GM19463 (cell line): ENCODE measurements around the gene SPEG.

Source experiments
- ATAC-seq: cut with Tn5 transposase; IDR thresholded peaks from one replicate; pipeline ENCODE4 v1.9.1; 2021; ENCODE audit warnings: mild to moderate bottlenecking, moderate library complexity; ENCODE audit not compliant: unreplicated experiment

The SPEG gene

DNA sequence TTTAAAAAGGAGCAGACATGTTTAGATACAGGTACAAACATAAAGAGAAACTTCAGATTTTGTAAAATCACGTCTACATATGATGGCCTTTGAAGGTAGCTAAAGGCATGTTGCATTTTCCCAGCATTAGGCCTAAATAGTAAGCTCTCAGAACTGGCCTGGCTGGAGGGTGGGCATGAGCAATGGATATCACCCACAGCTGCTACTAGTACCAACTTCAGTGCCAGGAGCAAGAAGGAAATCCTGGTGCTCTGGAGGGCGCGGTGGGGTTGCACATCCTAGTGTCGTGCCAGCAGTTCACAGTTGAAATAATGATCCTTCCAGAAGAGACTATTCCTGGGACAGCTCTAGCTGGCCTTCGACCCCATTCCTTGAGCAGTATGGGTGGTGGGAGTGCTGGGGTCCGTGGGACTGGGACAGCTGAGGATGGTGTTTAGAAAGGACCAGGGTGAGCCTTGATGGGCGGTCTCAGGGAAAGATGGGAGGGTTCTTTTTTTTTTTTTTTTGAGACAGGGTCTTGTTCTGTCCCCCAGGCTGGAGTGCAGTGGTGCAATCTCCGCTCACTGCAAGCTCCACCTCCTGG is 11.6 kb upstream of the SPEG start:
- ATAC-seq, result no peak

DNA sequence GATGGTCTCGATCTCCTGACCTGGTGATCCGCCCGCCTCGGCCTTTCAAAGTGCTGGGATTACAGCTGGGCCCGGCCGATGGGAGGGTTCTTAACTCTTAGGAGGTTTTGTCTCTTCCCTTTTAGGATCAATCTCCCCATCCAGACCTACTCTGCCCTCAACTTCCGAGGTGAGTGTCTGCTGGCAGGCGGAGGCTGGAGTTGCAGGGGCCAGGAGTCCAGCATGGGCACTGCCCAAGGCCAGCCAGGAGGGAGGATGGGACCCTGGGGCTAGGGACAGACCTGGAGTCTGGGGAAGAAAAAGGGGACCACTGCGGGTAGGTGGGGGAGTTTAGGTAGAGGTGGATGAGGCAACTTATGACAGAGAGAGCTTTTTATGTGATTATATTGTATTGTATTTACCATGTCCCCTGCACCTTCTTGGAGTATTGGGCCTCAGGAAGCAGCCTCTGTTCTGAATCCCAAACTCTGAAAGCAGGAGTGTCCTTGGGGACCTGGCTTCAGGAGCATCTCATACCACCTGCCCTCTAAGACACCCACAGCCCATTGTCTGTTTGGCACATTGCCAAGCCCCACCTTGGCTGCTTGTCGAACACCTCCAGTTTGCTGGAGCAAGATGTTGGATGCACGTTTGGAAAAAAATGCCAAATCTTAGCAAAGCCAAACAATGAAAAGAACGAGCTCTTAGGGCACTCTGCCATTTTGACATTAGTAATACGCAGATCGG is 10.8 kb upstream of the SPEG start:
- no peak for ATAC-seq

DNA sequence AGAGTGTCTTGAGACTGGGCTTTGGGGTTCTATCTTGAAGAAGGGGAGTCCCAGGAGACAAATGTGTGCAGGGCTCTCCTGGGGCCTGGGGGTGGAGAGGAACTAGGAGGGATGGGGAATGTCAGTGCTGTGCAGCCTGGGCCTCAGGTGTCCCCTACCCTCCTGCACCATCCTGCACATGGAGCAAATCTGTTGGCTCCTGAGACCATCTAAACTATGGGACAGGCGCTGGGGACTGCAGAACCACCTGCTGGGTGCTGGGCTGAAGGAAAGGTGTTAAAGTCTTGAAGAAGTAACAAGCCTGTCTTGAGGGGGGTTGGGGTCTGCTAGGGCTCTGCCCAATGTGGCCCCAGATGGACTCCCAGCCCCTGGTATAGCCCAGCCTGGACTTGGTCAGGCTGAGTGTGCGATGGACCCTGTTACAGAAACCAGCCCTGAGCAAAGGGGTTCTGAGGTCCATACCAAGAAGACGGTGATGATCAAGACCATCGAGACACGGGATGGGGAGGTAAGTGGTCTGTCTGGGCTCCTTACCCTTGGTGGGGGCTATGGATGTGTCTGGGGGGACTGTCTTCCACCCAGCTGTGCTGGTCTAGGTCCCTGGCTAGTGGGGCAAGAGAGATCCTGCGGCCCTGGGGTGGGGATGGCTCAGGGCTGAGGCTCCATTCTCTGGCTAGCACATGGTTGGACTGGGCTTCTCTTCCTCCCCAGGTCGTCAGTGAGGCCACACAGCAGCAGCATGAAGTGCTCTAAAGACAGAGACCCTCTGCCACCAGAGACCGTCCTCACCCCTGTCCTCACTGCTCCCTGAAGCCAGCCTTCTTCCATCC is 9.2 kb upstream of the SPEG start:
- ATAC-seq, result no peak

DNA sequence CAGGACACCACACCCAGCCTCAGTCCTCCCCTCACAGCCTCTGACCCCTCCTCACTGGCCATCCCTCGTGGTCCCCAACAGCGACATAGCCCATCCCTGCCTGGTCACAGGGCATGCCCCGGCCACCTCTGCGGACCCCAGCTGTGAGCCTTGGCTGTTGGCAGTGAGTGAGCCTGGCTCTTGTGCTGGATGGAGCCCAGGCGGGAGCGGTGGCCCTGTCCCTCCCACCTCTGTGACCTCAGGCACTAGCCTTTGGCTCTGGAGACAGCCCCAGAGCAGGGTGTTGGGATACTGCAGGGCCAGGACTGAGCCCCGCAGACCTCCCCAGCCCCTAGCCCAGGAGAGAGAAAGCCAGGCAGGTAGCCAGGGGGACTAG is 8.6 kb upstream of the SPEG start:
- no peak for ATAC-seq

DNA sequence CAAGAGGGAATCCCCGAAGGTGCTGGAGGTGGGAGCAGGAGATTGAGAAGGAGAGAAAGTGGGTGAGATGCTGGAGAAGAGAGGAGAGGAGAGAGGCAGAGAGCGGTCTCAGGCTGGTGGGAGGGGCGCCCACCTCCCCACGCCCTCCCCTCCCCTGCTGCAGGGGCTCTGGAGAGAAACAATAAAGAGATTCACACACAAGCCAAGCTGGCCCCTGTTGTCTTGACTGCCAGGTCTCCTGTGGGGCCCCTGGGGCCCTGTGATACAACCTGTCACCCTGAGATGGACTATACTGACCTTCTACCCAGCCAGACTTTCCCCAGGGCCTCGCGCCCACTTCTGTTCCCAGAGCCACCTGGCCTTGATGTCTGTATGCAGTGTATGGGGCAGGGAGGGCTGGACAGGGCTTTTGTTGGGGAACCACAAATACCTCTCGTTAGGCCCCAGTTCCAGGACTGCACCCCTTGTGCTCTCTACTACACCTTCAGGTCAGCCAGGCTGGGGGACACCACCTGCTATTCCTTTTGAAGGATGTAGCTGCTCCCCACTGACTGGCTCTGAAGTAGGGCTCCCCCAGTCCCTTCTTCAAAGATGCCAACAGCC is 8.0 kb upstream of the SPEG start:
- no peak for ATAC-seq

DNA sequence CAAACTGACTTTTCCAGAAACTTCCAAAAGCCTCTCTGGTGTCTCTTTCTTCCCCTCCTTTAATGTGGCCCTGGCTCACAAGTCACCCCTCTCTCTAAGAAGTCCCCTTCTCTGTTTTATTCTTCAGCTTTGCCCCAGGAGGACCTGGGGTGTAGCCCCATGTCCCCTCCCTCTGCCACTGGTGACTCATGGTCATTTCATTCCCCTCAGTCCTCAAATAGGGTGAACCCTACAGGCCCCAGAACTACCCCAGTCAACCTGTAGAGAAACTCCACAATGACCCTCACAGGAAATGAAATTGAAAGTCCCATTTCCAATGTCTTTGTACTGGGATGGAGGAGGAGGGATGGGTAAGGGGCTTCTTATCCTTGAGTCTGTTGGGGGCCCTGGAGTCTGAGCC is 6.2 kb upstream of the SPEG start:
- no peak for ATAC-seq

DNA sequence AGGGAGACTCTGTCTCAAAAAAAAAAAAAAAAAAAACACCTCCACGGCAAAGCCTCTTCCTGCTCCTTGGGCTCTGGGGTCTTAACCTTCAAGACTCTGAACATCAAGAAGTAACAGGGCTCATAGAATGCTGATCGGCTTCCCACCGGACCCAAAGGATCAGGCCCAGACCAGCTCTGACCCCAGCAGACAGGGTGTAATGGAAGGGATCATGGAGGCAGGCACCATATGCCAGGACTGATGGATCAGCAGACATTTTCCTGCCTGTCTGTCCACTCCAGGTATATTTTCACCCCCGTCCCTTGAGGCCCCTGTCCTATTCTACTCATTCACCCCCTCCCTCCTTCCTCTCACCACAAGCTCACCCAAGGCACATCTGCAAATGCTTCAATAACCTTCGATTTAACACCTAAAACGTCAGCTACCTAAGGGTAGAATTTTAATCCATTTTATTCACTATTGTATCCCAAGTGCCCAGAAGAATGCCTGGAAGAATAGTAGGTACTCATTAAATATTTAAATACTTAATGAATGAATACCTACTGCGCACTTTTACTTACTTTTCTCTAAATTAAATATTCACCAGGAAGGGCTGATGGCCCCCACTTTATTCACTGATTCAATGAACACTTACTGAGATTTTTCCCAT is 4.6 kb upstream of the SPEG start:
- ATAC-seq, result no peak

DNA sequence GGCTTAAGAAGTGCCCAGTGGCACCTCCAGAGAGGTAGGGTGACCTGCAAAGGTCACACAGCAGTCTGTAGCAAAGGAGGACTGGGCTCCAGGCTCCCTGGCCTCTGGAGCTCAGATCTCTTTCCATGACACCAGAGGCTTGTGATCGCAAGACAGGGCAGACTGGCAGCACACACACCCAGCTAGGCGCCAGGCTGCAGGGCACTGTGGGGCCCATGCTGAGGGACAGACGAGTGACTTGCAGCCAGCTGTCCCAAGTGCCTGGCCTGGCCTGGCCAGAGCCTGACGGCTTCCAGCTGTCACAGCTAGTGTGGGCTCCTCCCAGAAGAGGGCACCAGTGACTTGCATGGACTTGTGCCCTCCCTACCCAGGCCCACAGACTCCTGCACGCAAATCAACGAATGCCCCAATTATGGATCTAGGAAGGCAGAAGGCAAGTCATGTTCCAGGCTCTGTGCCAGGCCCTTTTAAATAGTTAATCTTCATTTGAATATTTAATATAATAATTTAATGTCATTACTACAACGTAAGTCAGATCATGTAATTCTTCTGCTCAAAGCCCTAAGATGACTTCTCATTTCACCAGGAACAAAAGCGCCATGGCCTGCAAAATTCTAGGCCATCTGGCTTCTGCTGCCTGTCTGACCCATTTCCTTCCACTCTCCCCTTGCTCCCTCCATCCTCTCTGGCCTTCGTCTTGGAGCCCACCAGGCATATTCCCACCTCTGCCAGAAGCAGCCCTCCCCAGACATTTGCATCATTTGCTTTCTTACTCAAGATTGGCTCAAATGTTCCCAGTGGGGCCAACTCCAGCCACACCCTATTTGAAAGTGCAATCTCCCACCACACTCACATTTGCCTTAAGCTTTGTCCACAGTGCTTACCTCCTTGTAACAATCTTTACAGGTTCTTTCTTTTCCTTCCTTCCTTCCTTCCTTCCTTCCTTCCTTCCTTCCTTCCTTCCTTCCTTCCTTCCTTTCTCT is 3.7 kb upstream of the SPEG start:
- no peak for ATAC-seq

DNA sequence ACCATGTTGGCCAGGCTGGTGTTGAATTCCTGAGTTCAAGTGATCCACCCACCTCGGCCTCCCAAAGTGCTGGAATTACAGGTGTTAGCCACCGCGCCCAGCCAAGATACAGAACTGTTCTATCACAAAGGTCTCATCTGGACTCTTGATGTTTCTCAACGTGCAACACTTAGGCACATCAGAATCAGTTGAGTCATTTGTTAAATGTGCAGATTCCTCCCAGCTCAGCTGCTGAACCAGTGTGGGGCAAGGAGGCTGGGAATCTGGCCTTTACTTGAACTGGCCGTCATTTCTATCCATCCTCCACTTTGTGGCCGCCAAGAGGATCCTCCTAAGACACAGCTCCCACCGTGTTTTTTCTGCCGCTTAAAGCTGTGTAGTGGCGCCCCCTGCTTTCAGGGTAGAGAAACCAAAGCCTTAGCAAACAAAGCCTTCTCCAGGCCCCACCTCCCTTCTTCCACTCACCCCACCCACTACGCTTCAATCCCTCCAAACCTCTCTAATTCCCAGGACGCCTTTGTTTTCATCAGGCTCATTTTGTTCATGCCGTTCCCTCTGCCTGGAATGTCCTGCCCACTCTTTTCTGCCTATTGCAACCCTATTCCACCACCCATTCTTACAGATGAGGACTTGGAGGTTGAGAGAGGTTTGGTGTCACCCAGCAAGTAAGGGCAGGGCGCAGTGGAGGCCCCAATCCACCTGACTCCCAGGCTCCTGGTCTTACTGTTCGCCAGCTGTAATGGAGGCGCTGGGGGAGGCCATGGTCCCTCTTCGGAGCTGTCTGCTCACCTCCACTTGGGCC is 776 bp upstream of the SPEG start:
- ATAC-seq, result no peak

DNA sequence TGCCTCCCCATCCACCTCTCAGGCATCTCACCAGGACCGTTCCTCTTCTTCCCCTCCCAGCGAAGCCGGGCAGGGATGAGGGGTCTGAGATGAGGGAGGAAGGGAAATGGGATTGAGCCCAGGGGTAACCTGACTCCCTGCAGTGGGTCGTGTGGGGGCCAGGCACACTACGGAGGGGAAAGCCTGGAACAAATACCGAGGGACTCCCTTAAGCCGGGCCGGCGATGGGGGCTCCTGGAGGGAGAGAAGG is 250 bp upstream of the SPEG start:
- ATAC-seq, result no peak

DNA sequence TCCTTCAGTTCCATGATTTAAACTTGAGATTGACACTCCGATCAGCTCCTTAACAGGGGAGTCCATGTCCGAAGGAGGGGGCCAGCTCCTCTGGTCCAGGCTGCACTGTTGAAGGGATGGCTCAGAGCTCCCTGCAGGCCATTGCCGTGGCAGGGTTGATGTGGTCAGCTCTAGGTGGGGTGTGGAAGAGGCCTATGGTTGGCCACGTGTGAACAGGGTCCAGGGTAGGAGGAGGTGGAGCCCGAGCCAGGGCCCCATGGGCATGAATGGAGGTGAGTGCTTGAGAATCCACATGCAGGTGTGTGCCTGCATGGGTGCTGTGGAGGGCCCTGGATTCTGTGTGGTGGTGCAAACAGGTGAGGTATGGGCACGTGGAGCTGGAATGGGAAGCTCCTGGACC is 1.1 kb downstream of the SPEG start:
- ATAC-seq, result no peak

DNA sequence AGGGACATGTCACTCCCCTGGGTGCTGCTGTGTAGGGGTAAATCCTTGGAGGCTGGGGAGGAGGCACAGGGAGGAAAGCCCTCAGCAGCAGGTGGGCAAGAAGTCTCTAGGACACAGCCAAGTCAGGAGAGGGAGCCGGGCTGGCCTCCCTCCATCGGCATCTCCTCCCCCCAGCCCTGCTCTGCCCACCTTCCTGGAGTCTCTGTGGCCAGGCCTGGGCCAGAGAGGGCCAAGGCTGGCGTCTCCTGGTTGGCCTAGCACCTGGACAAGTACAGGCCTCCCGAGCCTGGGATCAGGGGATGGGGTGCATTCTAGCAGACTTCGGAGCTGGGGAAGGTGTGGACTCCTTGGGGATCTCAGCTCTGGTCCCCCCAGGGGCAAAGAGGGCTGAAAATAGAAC is 1.8 kb downstream of the SPEG start:
- ATAC-seq, result no peak

DNA sequence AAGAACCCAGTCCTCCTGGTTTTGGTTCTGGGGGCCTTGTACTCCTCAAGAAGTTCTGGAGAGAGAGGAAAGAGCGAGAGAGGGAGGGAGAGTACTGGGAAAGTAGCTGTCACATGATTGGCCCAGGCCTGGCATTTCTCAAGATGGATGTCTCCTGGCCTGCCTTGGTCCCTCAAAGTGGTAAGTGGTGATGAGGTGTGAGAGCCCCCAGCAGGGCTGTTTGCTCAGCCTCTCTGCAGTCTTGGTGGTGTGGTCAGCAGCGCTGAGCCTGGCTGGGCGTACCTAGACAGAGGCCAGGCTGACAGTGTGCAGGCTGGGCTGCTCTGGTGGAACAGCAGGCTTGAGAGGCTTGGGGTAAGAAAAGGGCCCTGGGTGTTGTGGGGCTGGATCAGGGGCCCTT is 2.5 kb downstream of the SPEG start:
- ATAC-seq, result no peak

DNA sequence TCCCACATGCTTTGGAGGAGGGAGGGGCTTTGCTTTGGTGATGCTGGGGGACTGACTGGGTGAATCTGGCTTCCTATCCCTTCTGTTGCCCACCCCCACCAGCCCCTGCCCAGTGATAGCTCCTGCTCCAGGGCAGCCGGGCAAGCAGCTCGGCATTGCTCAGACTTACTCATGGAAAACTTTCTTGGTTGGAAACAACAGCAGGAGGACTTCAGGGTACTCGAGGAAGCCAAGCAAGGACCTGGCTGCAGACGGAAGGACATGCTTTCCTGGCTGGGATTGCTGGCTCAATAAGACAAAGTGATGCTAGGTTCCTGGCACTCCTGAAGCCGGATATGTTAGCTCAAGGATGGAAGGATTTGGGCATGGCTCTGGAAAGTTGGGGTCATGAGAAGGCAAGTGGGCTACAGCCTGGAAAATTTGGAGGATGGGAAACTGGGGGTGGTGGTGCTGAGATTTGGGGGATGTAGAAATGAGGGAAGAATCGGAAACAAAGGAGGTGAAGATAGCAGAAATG is 3.1 kb downstream of the SPEG start:
- ATAC-seq, result no peak

DNA sequence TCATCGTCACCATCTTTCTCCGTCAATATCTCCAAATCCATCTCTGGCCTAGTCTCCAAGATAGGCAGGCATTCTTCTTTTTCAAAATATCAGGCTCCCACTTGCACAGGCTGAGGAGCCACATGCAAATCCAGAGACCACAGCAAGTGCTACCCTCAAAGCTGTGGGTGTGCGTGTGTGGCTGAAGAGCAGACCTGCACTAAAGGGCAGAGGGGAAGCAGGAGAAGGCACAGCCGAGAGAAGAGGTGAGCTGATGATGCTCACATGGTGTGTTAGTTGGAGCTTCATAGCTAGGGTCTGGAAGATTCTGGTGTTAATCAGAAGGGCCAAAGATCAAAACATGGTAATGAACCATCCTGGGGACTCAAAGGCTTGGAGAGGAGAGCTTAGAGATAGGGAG is 3.8 kb downstream of the SPEG start:
- no peak for ATAC-seq

DNA sequence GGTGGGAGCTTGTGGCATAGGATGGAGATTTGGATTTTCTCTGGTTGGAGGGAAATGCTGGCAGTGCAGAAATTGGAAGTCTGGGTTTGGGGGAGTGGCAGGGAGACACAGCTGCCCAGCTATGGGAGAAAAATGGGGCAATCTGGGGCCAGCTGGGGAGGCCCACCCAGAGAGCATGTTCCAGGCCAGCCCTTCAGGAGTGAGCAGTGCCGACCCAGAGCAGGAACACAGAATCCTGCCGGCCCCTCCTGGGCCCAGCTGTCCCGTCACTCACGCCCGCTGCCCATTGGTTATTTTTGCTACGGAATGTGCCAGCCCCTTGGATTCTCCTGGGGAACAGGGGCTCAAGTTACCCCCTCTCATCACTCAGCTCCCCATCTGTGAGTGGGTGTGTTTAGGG is 4.9 kb downstream of the SPEG start:
- no peak for ATAC-seq

DNA sequence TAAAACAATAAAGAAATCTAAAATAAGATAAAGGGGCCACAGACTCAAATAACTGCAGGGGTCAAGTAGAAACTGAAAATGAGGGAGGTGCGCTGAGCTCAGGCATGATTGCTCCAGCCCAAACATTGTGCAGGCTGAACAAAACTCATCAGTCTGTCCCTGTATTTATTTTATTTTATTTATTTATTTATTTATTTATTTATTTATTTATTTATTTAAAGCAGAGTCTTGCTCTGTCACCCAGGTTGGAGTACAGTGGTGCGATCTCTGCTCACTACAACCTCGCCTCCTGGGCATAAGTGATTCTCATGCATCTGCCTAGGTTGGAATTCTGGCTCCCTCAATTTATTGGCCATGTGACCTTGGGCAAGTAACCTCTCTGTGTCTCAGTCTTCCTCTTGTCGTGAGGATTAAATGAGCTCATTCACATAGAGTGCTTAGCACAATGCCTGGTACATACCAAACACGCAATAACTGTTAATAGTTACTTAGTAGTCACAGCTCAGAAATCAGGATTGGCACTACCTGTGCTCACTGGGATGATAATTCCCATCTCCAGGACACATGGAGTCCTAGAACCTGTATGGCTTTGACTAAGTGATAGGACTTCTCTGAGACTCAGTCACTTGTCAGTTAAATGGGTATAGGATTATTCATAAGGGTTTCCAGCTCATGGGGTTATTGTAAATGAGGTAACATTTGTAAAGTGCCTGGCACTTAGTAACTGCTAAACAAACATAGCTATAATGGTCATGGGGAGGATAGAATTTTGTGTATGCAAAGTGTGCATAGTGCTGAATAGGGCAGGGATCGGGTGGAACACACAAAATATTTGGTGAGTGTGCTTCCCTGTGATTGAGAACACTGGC is 6.0 kb downstream of the SPEG start:
- no peak for ATAC-seq

DNA sequence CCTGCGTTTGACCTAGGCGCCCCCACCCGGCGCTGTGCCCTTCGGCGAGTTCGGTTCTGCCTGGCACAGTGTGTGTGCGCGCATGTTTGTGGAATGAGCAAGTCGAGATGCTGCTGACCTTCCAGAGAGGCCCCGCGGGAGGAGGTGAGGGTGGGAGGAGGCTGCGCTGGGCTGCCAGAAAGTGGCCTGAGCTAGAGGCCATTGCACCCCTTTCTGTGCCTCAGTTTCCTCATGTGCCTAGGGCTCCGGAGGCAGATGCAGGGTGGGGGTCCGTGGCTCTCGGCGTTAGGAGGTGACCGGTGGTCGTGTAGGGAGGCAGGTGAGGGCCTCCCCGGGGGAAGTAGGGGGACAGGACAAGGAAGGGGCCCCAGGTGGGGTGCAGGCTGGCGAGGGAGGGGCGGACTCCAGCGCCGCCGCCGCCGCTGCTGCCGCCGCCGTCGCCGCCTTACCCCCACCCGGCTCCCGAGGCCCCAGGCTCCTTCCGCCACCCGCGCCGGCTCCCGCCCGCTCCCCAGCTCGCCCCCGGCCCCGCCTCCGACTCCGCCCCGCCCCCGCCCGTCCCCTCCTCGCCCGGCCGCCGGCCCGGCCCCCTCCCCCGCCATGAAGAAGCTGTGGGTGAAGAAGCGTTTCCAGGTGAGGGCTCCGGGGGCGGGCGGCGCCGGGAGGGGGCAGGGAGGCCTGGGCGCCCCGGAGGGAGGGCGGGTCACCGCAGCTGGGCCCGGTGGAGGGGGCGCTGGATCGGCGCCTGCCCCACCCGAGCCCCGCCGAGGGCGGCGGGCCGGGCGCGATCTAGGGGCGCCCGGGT is 7.0 kb downstream of the SPEG start:
- no peak for ATAC-seq
